OCI-LY1 (cell line): ENCODE measurements around the gene TMEM151B.
"Not testable (repeated sequence)": the region's sequence is repeated elsewhere in the genome, so short reads cannot be mapped to it uniquely, and the experiment has no call there.

Source experiments
- H2AFZ ChIP-seq: fragments of 200-600 bp; sonication (generic), shearing (Covaris generic); 2 replicates; pipeline ENCODE4 v1.6.0; 2014; ENCODE audit warnings: antibody characterized with exemption, mild to moderate bottlenecking, low read length
- H3F3A ChIP-seq: fragments of 200-600 bp; sonication (generic), shearing (Covaris generic); 2 replicates; pipeline ENCODE4 v1.6.0; 2014; ENCODE audit warnings: mild to moderate bottlenecking, antibody characterized with exemption, low read length, moderate library complexity; ENCODE audit not compliant: insufficient read depth
- H3K27ac ChIP-seq: fragments of 200-600 bp; sonication (generic); 2 replicates; pipeline ENCODE4 v1.5.1; 2014; ENCODE audit warnings: low read length, mixed run types, mild to moderate bottlenecking, low read depth; ENCODE audit not compliant: poor library complexity, severe bottlenecking
- H3K27me3 ChIP-seq: fragments of 200-600 bp; sonication (generic); 2 replicates; pipeline ENCODE4 v1.6.0; 2014; ENCODE audit warnings: antibody characterized with exemption, mild to moderate bottlenecking, low read length, moderate library complexity; ENCODE audit not compliant: insufficient read depth
- H3K36me3 ChIP-seq: fragments of 200-600 bp; sonication (generic); 2 replicates; pipeline ENCODE4 v1.6.1; 2014; ENCODE audit warnings: mild to moderate bottlenecking, antibody characterized with exemption, low read length, moderate library complexity, mixed read lengths; ENCODE audit not compliant: insufficient read depth
- H3K4me1 ChIP-seq: fragments of 200-600 bp; sonication (generic); 2 replicates; pipeline ENCODE4 v1.5.1; 2014; ENCODE audit warnings: mild to moderate bottlenecking, low read length, moderate library complexity; ENCODE audit not compliant: insufficient read depth, severe bottlenecking
- H3K4me2 ChIP-seq: fragments of 200-600 bp; sonication (generic), shearing (Covaris generic); 2 replicates; pipeline ENCODE4 v1.6.1; 2014; ENCODE audit warnings: low read length
- H3K4me3 ChIP-seq: fragments of 200-600 bp; sonication (generic); 2 replicates; pipeline ENCODE4 v1.5.1; 2014; ENCODE audit warnings: low read length, low read depth, mild to moderate bottlenecking, mixed read lengths; ENCODE audit not compliant: poor library complexity, severe bottlenecking
- H3K79me2 ChIP-seq: fragments of 200-600 bp; shearing (Covaris generic); 2 replicates; pipeline ENCODE4 v1.6.1; 2016; ENCODE audit warnings: mixed run types, low read length, mixed read lengths; ENCODE audit not compliant: insufficient read depth
- H3K9ac ChIP-seq: fragments of 200-600 bp; sonication (generic), shearing (Covaris generic); 2 replicates; pipeline ENCODE4 v1.6.1; 2014; ENCODE audit warnings: mild to moderate bottlenecking, low read length, mixed read lengths
- H3K9me2 ChIP-seq: fragments of 200-600 bp; sonication (generic), shearing (Covaris generic); 2 replicates; pipeline ENCODE4 v1.6.1; 2014; ENCODE audit warnings: low read depth, mild to moderate bottlenecking, low read length, mixed read lengths
- H3K9me3 ChIP-seq: fragments of 200-600 bp; shearing (Covaris generic); 2 replicates; pipeline ENCODE4 v1.6.1; 2014; ENCODE audit warnings: low read length, mixed read lengths
- H4K20me1 ChIP-seq: fragments of 200-600 bp; sonication (generic), shearing (Covaris generic); 2 replicates; pipeline ENCODE4 v1.6.0; 2016; ENCODE audit warnings: mild to moderate bottlenecking, low read length; ENCODE audit not compliant: insufficient read depth
- CTCF ChIP-seq: fragments of 200-600 bp; sonication (generic), shearing (Covaris generic); IDR thresholded peaks from 2 replicates; pipeline ENCODE4 v1.5.1; 2017; ENCODE audit warnings: mild to moderate bottlenecking, antibody characterized with exemption, low read length, moderate library complexity, mixed read lengths
- EZH2 ChIP-seq: fragments of 200-600 bp; sonication (generic), shearing (Covaris generic); IDR thresholded peaks from 2 replicates; pipeline ENCODE4 v1.8.0; 2017; ENCODE audit warnings: borderline replicate concordance, mixed run types, mild to moderate bottlenecking, antibody characterized with exemption, low read length, moderate library complexity, mixed read lengths

Gene TMEM151B

GRCh38 chr6:44311767-44312166, 41.5 kb downstream of the TMEM151B start:
- Histone ChIP-seq H3K4me3 (peak overlapping the region; percentile 77), H3K4me2 (peak overlapping the region; percentile 85)

GRCh38 chr6:44312901-44313788, 42.9 kb downstream of the TMEM151B start, which contains the start of gene AARS2:
AARS2 (minus strand) TSS chr6:44313347; CDS start chr6:44313323, 24 bp downstream.
- Histone ChIP-seq H4K20me1 (no peaks in the 10 kb centered on the region), H2AFZ (no peak within 1 kb of the TSS), H3K4me1 (peaks cover 11% of the 10 kb centered on the region), H3K36me3 (peaks cover 34% of the 10 kb centered on the region; the same call in 1 of the 2 replicates), H3K79me2 (no peaks in the 10 kb centered on the region), H3K4me2 (peak within 1 kb of the TSS; percentile 85), H3K9ac (peak within 1 kb of the TSS; percentile 82), H3F3A (no peaks in the 10 kb centered on the region), H3K9me3 (no peaks in the 10 kb centered on the region), H3K27me3 (no peaks in the 10 kb centered on the region), H3K9me2 (no peaks in the 10 kb centered on the region), H3K4me3 (peak within 1 kb of the TSS; percentile 77), H3K27ac (peak within 1 kb of the TSS; percentile 31)
- TF ChIP-seq CTCF (peak; percentile 92), EZH2 (no peak)

More at GRCh38 chr6:44311767-44312166, 41.5 kb downstream of the TMEM151B start:
- no peaks in the 10 kb centered on the region for H3K9me3 ChIP-seq
- H3K4me1 ChIP-seq = peaks cover 11% of the 10 kb centered on the region
- no peak overlapping the region for H2AFZ ChIP-seq
- no peaks in the 10 kb centered on the region for H4K20me1 ChIP-seq
- no peak for TF ChIP-seq EZH2
- TF ChIP-seq CTCF = no peak
- H3K9ac ChIP-seq = peak overlapping the region; percentile 82; the same call in 1 of the 2 replicates
- H3F3A ChIP-seq = no peaks in the 10 kb centered on the region
- peaks cover 43% of the 10 kb centered on the region; the same call in 1 of the 2 replicates for H3K36me3 ChIP-seq
- H3K9me2 ChIP-seq = no peaks in the 10 kb centered on the region
- no peak overlapping the region for H3K27ac ChIP-seq
- no peaks in the 10 kb centered on the region for H3K79me2 ChIP-seq
- no peaks in the 10 kb centered on the region for H3K27me3 ChIP-seq

- H3K4me2 ChIP-seq, H2AFZ ChIP-seq, H3F3A ChIP-seq, H3K27me3 ChIP-seq, H3K9me3 ChIP-seq, H3K9ac ChIP-seq, H3K4me3 ChIP-seq, H3K9me2 ChIP-seq, H4K20me1 ChIP-seq, H3K79me2 ChIP-seq, H3K27ac ChIP-seq: not testable (repeated sequence)
- peaks cover 11% of the 10 kb centered on the region for H3K4me1 ChIP-seq
- peaks cover 24% of the 10 kb centered on the region; the same call in 1 of the 2 replicates for H3K36me3 ChIP-seq
These were observed 44.4 kb downstream of the TMEM151B start for GRCh38 chr6:44314657-44315056.
